ENCODE results near the gene ATP5PD.
"Not testable (repeated sequence)": the region's sequence is repeated elsewhere in the genome, so short reads cannot be mapped to it uniquely, and the experiment has no call there.

DNA sequence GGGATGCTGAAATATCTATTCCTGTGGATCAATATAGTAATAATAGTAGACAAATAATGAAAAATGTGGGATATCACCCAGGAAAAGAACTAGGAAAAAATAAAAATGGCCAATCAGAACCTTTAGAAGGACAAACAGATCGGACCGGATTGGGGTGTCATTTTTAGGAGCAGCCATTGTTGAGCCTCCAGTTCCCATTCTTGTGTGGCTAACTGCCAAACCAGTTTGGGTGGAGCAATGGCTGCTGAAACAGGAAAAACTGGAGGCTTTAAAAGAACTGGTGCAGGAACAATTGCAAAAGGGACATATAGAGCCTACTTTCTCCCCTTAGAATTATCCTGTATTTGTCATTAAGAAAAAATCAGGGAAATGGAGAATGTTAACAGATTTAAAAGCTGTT lies 20.1 kb downstream of the ATP5PD start:
- not testable (repeated sequence) for TF ChIP-seq CTCF (IDR thresholded peaks at IDR 0.05; ENCODE audit: insufficient read depth, low read depth, low read length); EZH2 (IDR thresholded peaks at IDR 0.05; ENCODE audit: insufficient read depth, low read length)

Data from astrocyte (in vitro differentiated cells and primary cell).